ENCODE measurements around the gene ITGA11.

The ITGA11 gene

GRCh38 chr15:68256675-68257450, 175.1 kb downstream of the ITGA11 start:
- H3K4me3 ChIP-seq (replicated peaks; ENCODE audit: insufficient read depth, low read length): peak overlapping the region; percentile 30
- H3K27ac ChIP-seq (replicated peaks): peak overlapping the region; percentile 80
- peak; percentile 95 to 97 for DNase-seq (ENCODE audit: low read depth in 1 of 2, low spot score in 1 of 2)
- H3K27me3 ChIP-seq (ENCODE audit: insufficient read depth, poor library complexity, severe bottlenecking): no peaks in the 10 kb centered on the region
- TF ChIP-seq POLR2AphosphoS5 (IDR thresholded peaks at IDR 0.05; ENCODE audit: low read depth): peak; percentile 62; the same call in 1 of the 2 replicates
- TF ChIP-seq GABPA (IDR thresholded peaks at IDR 0.05; ENCODE audit: low read depth): no peak

GRCh38 chr15:68252925-68253534, 178.9 kb downstream of the ITGA11 start:
- Histone ChIP-seq H3K4me3 (replicated peaks; ENCODE audit: insufficient read depth, low read length) (no peak overlapping the region), H3K27me3 (ENCODE audit: insufficient read depth, poor library complexity, severe bottlenecking) (no peaks in the 10 kb centered on the region), H3K27ac (replicated peaks) (no peak overlapping the region)
- DNase-seq (ENCODE audit: low read depth in 1 of 2, low spot score in 1 of 2): peak; percentile 60 to 70
- TF ChIP-seq CTCF (IDR thresholded peaks at IDR 0.05; ENCODE audit: insufficient read depth, low read length): peak; percentile 85
- no peak for TF ChIP-seq POLR2AphosphoS5 (IDR thresholded peaks at IDR 0.05; ENCODE audit: low read depth)

GRCh38 chr15:68249058-68249713, 182.8 kb downstream of the ITGA11 start:
- H3K27ac ChIP-seq (replicated peaks): no peak overlapping the region
- TF ChIP-seq SPI1 (IDR thresholded peaks at IDR 0.05; ENCODE audit: borderline replicate concordance, low read depth): peak; percentile 91
- no peak for TF ChIP-seq POLR2AphosphoS5 (IDR thresholded peaks at IDR 0.05; ENCODE audit: low read depth)

More at GRCh38 chr15:68249058-68249713, 182.8 kb downstream of the ITGA11 start:
- no peak overlapping the region for H3K4me3 ChIP-seq (replicated peaks; ENCODE audit: insufficient read depth, low read length)
- no peak for DNase-seq (ENCODE audit: low read depth in 1 of 2, low spot score in 1 of 2)
- no peaks in the 10 kb centered on the region for H3K27me3 ChIP-seq (ENCODE audit: insufficient read depth, poor library complexity, severe bottlenecking)

Data from HL-60 (cell line).